ENCODE results near the gene NUBP2. TPM values are rescaled to one million over a fixed set of nuclear protein-coding genes. Genes with fewer than 3 reads are reported as not detected.

The NUBP2 gene
- total RNA-seq, 1 donor from 2014 or later, result 28.0 TPM

DNA sequence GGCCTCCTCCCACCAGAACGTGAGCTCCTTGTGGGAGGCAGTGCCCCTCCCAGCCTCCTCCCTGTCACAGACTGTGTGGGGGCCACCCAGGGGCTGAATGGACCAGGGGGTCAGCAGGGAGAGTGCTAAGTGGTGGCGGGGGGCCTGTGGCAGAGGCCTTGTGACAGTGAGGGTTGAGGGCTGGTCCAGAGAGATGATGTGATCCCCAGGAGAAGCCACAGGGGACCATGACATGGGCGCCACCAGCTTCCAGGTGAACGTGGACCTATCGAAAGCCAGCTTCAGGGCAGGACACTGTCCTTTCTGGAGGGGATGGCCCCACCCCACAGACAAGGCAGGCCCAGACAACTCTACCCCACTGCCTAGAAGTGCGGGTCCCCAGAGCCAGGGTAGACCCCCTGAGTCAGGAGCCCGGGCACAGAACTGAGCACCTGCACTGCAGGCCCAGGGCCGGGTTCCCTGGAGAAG, 3.5 kb upstream of the NUBP2 start:
- ATAC-seq (no peak), DNase-seq (ENCODE audit: low spot score) (no peak)
- intact Hi-C loops (cut with DNase I), result no loop called here

- DNase-seq (ENCODE audit: low spot score) (no peak), ATAC-seq (no peak)
These were observed 2.8 kb upstream of the NUBP2 start for GRCh38 chr16:1779741-1780676.

DNA sequence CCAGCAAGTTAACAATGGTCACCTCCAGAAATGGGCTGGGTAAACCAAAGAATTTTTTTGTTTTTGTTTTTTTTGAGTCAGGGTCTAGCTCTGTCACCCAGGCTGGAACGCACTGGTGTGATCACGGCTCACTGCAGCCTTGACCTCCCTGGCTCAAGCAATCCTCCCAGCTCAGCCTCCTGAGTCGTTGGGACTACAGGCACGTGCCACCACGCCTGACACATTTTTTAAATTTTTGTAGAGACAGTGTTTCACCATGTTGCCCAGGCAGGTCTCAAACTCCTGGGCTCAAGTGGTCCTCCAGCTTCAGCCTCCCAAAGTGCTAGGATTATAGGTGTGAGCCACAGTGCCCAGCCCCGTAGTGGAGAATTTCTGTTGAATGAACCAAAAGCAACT, 2.1 kb upstream of the NUBP2 start:
- no peak for DNase-seq (ENCODE audit: low spot score)
- intact Hi-C loops (cut with DNase I), result no loop called here
- ATAC-seq, result no peak

More at GRCh38 chr16:1779741-1780676, 2.8 kb upstream of the NUBP2 start:
- intact Hi-C loops (cut with DNase I), result no loop called here

DNA sequence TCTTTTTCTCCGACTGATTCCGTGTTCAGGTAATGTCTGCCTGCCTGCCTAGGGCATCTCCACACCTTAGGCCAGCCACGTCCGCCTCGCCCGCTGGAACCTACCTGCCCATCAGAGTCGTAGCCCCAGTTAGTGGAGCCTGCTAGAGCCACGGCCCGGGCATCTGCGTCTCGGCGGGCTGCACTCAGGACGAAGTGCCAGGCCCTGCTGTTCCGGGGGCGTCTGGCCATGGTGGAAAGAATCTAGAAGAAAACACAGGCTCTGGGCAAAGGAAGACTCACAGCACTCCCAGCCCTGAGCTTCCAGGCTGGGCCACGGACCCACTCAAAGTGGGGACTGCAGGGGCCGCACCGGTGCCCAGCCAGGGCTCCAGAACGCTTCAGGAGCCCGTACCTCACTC, 1.5 kb upstream of the NUBP2 start:
- DNase-seq (ENCODE audit: low spot score), result no peak
- ATAC-seq, result no peak
- intact Hi-C loops (cut with DNase I), result no loop called here

GRCh38 chr16:1781758-1782407, 877 bp upstream of the NUBP2 start:
- intact Hi-C loops (cut with DNase I), result no loop called here
- ATAC-seq (no peak), DNase-seq (ENCODE audit: low spot score) (no peak)

- ATAC-seq (no peak), DNase-seq (ENCODE audit: low spot score) (peak; percentile 56)
- intact Hi-C loops (cut with DNase I), result no loop called here
These were observed 2.5 kb downstream of the NUBP2 start for GRCh38 chr16:1784977-1785845.

GRCh38 chr16:1785846-1786170, 3.0 kb downstream of the NUBP2 start:
- intact Hi-C loops (cut with DNase I), result no loop called here
- peak; percentile 57 for DNase-seq (ENCODE audit: low spot score)
- ATAC-seq, result no peak

DNA sequence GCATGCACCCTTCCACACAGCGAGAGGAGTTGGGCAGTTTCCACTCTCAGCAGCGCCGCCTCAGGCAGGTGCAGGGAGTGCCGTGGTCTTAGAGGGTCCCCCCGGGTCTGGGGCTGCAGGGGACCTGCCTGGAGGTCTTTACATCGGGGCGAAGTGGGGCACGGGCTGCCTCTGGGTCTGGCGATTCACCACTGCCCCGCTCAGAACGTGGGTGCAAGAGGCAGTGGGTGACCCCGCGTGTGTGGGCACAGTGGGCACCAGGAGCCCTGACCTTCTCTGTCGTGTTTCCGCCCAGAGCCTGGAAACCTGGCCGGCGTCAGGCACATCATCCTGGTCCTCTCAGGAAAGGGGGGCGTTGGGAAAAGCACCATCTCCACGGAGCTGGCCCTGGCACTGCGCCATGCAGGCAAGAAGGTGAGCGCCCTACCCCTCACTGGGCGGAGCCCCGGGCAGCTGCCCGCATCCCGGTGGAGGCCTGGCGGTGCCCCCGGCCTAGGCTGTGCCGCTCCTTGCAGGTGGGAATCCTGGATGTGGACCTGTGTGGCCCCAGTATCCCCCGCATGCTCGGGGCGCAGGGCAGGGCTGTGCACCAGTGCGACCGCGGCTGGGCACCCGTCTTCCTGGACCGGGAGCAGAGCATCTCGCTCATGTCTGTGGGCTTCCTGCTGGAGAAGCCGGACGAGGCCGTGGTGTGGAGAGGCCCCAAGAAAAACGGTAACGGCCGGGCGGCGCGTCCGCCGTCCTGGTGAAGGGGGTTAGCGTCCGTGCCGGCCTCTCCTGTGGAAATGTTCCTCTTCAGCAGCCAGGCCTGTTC, 3.7 kb downstream of the NUBP2 start:
- intact Hi-C loops (cut with DNase I), result no loop called here
- ATAC-seq (no peak), DNase-seq (ENCODE audit: low spot score) (peak; percentile 58)

- intact Hi-C loops (cut with DNase I), result no loop called here
- ATAC-seq, result no peak
- no peak for DNase-seq (ENCODE audit: low spot score)
These were observed 4.2 kb downstream of the NUBP2 start for GRCh38 chr16:1787056-1787321.

- DNase-seq (ENCODE audit: low spot score), result peak; percentile 56
- no peak for ATAC-seq
- intact Hi-C loops (cut with DNase I), result no loop called here
These were observed 4.7 kb downstream of the NUBP2 start for GRCh38 chr16:1787322-1788094.

- no peak for ATAC-seq
- DNase-seq (ENCODE audit: low spot score), result peak; percentile 56
- intact Hi-C loops (cut with DNase I), result no loop called here
These were observed 5.4 kb downstream of the NUBP2 start for GRCh38 chr16:1788095-1788707.

GRCh38 chr16:1788708-1789100, 5.9 kb downstream of the NUBP2 start:
- ATAC-seq (no peak), DNase-seq (ENCODE audit: low spot score) (peak; percentile 56)
- intact Hi-C loops (cut with DNase I), result no loop called here

- ATAC-seq (no peak), DNase-seq (ENCODE audit: low spot score) (peak; percentile 55)
- intact Hi-C loops (cut with DNase I), result no loop called here
These were observed 6.9 kb downstream of the NUBP2 start for GRCh38 chr16:1789643-1790045.

- intact Hi-C loops (cut with DNase I), result no loop called here
- ATAC-seq (no peak), DNase-seq (ENCODE audit: low spot score) (peak; percentile 53)
These were observed 7.5 kb downstream of the NUBP2 start for GRCh38 chr16:1790261-1790610.

GRCh38 chr16:1790611-1791255, 8.0 kb downstream of the NUBP2 start:
- DNase-seq (ENCODE audit: low spot score) (no peak), ATAC-seq (no peak)
- intact Hi-C loops (cut with DNase I), result no loop called here

GRCh38 chr16:1791256-1791942, 8.6 kb downstream of the NUBP2 start:
- ATAC-seq (no peak), DNase-seq (ENCODE audit: low spot score) (no peak)
- intact Hi-C loops (cut with DNase I), result no loop called here

All from sciatic nerve (tissue), 2 donors.